Muscle layer of colon (tissue), 2 donors: ENCODE results near the gene PABPC1L2A.

Experiments used
- H3K27ac ChIP-seq: one replicate; pipeline ENCODE4 v1.7.0; 2013; ENCODE audit warnings: low read depth, mild to moderate bottlenecking, low read length, moderate library complexity
- H3K27me3 ChIP-seq, 2 donors: one replicate each; pipeline ENCODE4 v1.7.0; 2013; ENCODE audit warnings: low read length in 2 of 2, mild to moderate bottlenecking in 2 of 2; ENCODE audit not compliant: insufficient read depth in 2 of 2, control insufficient read depth in 1 of 2
- H3K36me3 ChIP-seq: one replicate; pipeline ENCODE4 v1.7.0; 2013; ENCODE audit warnings: mild to moderate bottlenecking, low read length; ENCODE audit not compliant: insufficient read depth
- H3K4me1 ChIP-seq: one replicate; pipeline ENCODE4 v1.7.0; 2013; ENCODE audit warnings: mild to moderate bottlenecking, low read length; ENCODE audit not compliant: insufficient read depth
- H3K4me3 ChIP-seq, 2 donors: one replicate each; pipeline ENCODE4 v1.7.0; 2013; ENCODE audit warnings: low read length in 2 of 2, low read depth in 1 of 2, mild to moderate bottlenecking in 1 of 2, moderate library complexity in 1 of 2
- H3K9ac ChIP-seq: one replicate; pipeline ENCODE4 v1.7.0; 2013; ENCODE audit warnings: low read length
- H3K9me3 ChIP-seq: one replicate; pipeline ENCODE4 v1.7.0; 2013; ENCODE audit warnings: mild to moderate bottlenecking, low read length
- donor health status: abdominal sarcoma.
- donor health status: Adenocarcinoma of cecum.

The PABPC1L2A gene

GRCh38 chrX:73028876-73029275 lies 50.4 kb downstream of the PABPC1L2A start:
- H3K9me3 ChIP-seq = no peaks in the 10 kb centered on the region
- no peak overlapping the region for H3K4me3 ChIP-seq
- no peak overlapping the region for H3K9ac ChIP-seq
- no peaks in the 10 kb centered on the region for H3K4me1 ChIP-seq
- H3K36me3 ChIP-seq = no peaks in the 10 kb centered on the region
- H3K27ac ChIP-seq = no peak overlapping the region
- H3K27me3 ChIP-seq = no peaks in the 10 kb centered on the region
